ENCODE results near the gene CDH11. TPM values are rescaled to one million over a fixed set of nuclear protein-coding genes. Genes with fewer than 3 reads are reported as not detected.

Gene CDH11
- polyA plus RNA-seq, 1 donor (not counting 4 experiments of a cell fraction or from before 2014, with no cell fraction given) = 36.8 TPM

DNA sequence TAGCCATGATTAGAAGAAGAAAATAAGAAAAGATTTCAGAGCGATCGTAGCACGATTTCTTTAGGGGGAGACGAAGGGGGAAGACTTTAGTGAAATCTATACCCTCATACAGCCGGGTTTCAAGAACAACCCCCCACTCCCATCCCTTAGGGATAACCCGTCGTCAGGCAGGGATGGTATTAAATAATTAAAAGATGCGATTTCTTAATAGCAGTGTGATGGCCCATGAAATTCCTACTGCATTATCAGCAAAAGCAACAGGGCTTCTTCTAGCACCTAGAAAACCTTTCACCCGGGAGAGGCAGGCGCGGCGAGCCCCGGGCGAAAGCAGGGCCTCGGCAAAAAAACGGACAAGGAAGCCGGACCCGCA, 1.4 kb downstream of the CDH11 start:
- no peaks in the 10 kb centered on the region for H3K9me3 ChIP-seq (ENCODE audit: control insufficient read depth, low read depth, low read length)
- H3K79me2 ChIP-seq (ENCODE audit: control insufficient read depth, insufficient read depth, low read length) = peaks cover 56% of the 10 kb centered on the region
- TF ChIP-seq, protein P1, sequence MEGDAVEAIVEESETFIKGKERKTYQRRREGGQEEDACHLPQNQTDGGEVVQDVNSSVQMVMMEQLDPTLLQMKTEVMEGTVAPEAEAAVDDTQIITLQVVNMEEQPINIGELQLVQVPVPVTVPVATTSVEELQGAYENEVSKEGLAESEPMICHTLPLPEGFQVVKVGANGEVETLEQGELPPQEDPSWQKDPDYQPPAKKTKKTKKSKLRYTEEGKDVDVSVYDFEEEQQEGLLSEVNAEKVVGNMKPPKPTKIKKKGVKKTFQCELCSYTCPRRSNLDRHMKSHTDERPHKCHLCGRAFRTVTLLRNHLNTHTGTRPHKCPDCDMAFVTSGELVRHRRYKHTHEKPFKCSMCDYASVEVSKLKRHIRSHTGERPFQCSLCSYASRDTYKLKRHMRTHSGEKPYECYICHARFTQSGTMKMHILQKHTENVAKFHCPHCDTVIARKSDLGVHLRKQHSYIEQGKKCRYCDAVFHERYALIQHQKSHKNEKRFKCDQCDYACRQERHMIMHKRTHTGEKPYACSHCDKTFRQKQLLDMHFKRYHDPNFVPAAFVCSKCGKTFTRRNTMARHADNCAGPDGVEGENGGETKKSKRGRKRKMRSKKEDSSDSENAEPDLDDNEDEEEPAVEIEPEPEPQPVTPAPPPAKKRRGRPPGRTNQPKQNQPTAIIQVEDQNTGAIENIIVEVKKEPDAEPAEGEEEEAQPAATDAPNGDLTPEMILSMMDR (optimal IDR thresholded peaks at IDR 0.05 in 1 of 3, IDR thresholded peaks at IDR 0.05 in 1 of 3, conservative IDR thresholded peaks at IDR 0.05 in 1 of 3; ENCODE audit: extremely low read depth in 1 of 3, insufficient read depth in 2 of 3, low read length in 3 of 3) = no peak
- TF ChIP-seq EZH2 (IDR thresholded peaks at IDR 0.05; ENCODE audit: low read length) = no peak
- peak overlapping the region; percentile 30 for H3K4me2 ChIP-seq (ENCODE audit: control insufficient read depth, extremely low read depth, insufficient read depth, low read depth, low read length)
- peak overlapping the region; percentile 43 for H3K27ac ChIP-seq (ENCODE audit: control insufficient read depth, insufficient read depth, low read length)
- peak overlapping the region; percentile 77 for H2AFZ ChIP-seq (ENCODE audit: control insufficient read depth, low read length)
- peaks cover 4% of the 10 kb centered on the region for H4K20me1 ChIP-seq (ENCODE audit: control insufficient read depth, extremely low read depth, insufficient read depth, low read length)
- dilution Hi-C loops (cut with MboI; ENCODE audit: extremely low pct_ligation_motif_present, low sequenced_read_pairs) = no loop called here
- no peaks in the 10 kb centered on the region for H3K9me1 ChIP-seq (ENCODE audit: control insufficient read depth, extremely low read depth, insufficient read depth, low read length)
- peaks cover 8% of the 10 kb centered on the region for H3K4me1 ChIP-seq (ENCODE audit: control insufficient read depth, extremely low read depth, insufficient read depth, low read length)
- DNase-seq (ENCODE audit: low read depth, low spot score) = no peak
- peak overlapping the region; percentile 78 for H3K9ac ChIP-seq (ENCODE audit: control insufficient read depth, extremely low read depth, insufficient read depth, low read length)
- H3K36me3 ChIP-seq (ENCODE audit: control insufficient read depth in 2 of 2, extremely low read depth in 1 of 2, insufficient read depth in 2 of 2, low read length in 2 of 2) = no peaks in the 10 kb centered on the region
- FAIRE-seq = no peak
- peaks cover 38% of the 10 kb centered on the region for H3K27me3 ChIP-seq (ENCODE audit: control insufficient read depth, extremely low read depth, insufficient read depth, low read length)
- peak overlapping the region; percentile 54 to 91 (median 61) for H3K4me3 ChIP-seq (ENCODE audit: control insufficient read depth in 2 of 3, extremely low read depth in 1 of 3, insufficient read depth in 2 of 3, low read depth in 1 of 3, low read length in 3 of 3)

DNA sequence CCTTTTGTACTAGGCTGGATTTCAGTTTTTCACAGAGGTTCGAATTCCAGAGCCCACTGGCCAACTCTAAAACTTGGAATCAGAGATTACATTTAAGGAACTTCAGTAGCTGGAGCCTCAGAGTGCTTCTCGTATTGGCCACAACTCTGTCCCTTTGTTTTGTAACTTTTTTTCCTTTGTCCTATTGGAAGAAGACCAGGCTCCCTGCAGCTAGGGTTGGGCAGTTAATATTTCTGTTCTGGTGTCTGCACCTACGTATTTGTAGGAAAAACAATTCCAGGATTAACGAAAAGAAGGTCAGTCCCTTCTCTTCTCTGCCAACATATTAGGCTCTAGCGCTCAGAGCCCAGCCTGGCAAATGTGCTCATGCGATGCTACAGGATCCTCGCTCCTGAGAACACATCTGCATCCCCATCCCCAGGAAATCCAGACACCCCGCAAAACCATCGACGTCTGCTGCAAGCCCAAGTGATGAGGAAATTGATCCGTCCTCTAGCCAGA, 1.9 kb downstream of the CDH11 start:
- no peak overlapping the region for H2AFZ ChIP-seq (ENCODE audit: control insufficient read depth, low read length)
- peaks cover 38% of the 10 kb centered on the region for H3K27me3 ChIP-seq (ENCODE audit: control insufficient read depth, extremely low read depth, insufficient read depth, low read length)
- no peaks in the 10 kb centered on the region for H3K9me1 ChIP-seq (ENCODE audit: control insufficient read depth, extremely low read depth, insufficient read depth, low read length)
- peaks cover 4% of the 10 kb centered on the region for H4K20me1 ChIP-seq (ENCODE audit: control insufficient read depth, extremely low read depth, insufficient read depth, low read length)
- TF ChIP-seq EZH2 (IDR thresholded peaks at IDR 0.05; ENCODE audit: low read length) = no peak
- TF ChIP-seq, protein P1 (optimal IDR thresholded peaks at IDR 0.05 in 1 of 3, IDR thresholded peaks at IDR 0.05 in 1 of 3, conservative IDR thresholded peaks at IDR 0.05 in 1 of 3; ENCODE audit: extremely low read depth in 1 of 3, insufficient read depth in 2 of 3, low read length in 3 of 3) = no peak
- peak overlapping the region; percentile 54 to 91 (median 61) for H3K4me3 ChIP-seq (ENCODE audit: control insufficient read depth in 2 of 3, extremely low read depth in 1 of 3, insufficient read depth in 2 of 3, low read depth in 1 of 3, low read length in 3 of 3)
- no peak for DNase-seq (ENCODE audit: low read depth, low spot score)
- no peak overlapping the region for H3K27ac ChIP-seq (ENCODE audit: control insufficient read depth, insufficient read depth, low read length)
- no peak for FAIRE-seq
- peaks cover 8% of the 10 kb centered on the region for H3K4me1 ChIP-seq (ENCODE audit: control insufficient read depth, extremely low read depth, insufficient read depth, low read length)
- peaks cover 61% of the 10 kb centered on the region for H3K79me2 ChIP-seq (ENCODE audit: control insufficient read depth, insufficient read depth, low read length)
- no peaks in the 10 kb centered on the region for H3K9me3 ChIP-seq (ENCODE audit: control insufficient read depth, low read depth, low read length)
- dilution Hi-C loops (cut with MboI; ENCODE audit: extremely low pct_ligation_motif_present, low sequenced_read_pairs) = no loop called here
- peak overlapping the region; percentile 30 for H3K4me2 ChIP-seq (ENCODE audit: control insufficient read depth, extremely low read depth, insufficient read depth, low read depth, low read length)
- peak overlapping the region; percentile 78 for H3K9ac ChIP-seq (ENCODE audit: control insufficient read depth, extremely low read depth, insufficient read depth, low read length)
- H3K36me3 ChIP-seq (ENCODE audit: control insufficient read depth in 2 of 2, extremely low read depth in 1 of 2, insufficient read depth in 2 of 2, low read length in 2 of 2) = no peaks in the 10 kb centered on the region
